GM23338 (cell line): ENCODE measurements around the gene CPXM1. TPM values are rescaled to one million over a fixed set of nuclear protein-coding genes. Genes with fewer than 3 reads are reported as not detected.

Source experiments
- ATAC-seq: fragments of 200-7000 bp; cut with Tn5 transposase; 3 replicates; pipeline ENCODE4 v1.9.1; 2020
- DNase-seq: peaks from one replicate; pipeline ENCODE4 v3.0.0-alpha.2; 2015; ENCODE audit warnings: low spot score
- H2AFZ ChIP-seq: fragments of 200-600 bp; sonication (generic); 2 replicates; pipeline ENCODE4 v1.8.0; 2016; ENCODE audit warnings: antibody characterized with exemption, mild to moderate bottlenecking, moderate library complexity
- H3F3A ChIP-seq: fragments of 200-600 bp; sonication (generic); replicated peaks from 2 replicates; pipeline ENCODE4 v1.8.0; 2017; ENCODE audit warnings: antibody characterized with exemption, mixed run types, low read depth
- H3K27ac ChIP-seq: fragments of 200-600 bp; sonication (generic); 2 replicates; pipeline ENCODE4 v1.6.1; 2016; ENCODE audit warnings: low read depth
- H3K27me3 ChIP-seq: fragments of 200-600 bp; sonication (generic); 2 replicates; pipeline ENCODE4 v1.8.0; 2016; ENCODE audit warnings: mild to moderate bottlenecking, mixed run types, moderate library complexity; ENCODE audit not compliant: insufficient read depth
- H3K36me3 ChIP-seq: fragments of 200-600 bp; sonication (generic); 2 replicates; pipeline ENCODE4 v1.8.0; 2016; ENCODE audit warnings: mild to moderate bottlenecking; ENCODE audit not compliant: insufficient read depth
- H3K4me1 ChIP-seq: fragments of 200-600 bp; sonication (generic); 2 replicates; pipeline ENCODE4 v1.8.0; 2016; ENCODE audit warnings: mild to moderate bottlenecking, moderate library complexity; ENCODE audit not compliant: insufficient read depth
- H3K4me2 ChIP-seq: fragments of 200-600 bp; sonication (generic); 2 replicates; pipeline ENCODE4 v1.7.1; 2017; ENCODE audit warnings: mixed run types
- H3K4me3 ChIP-seq: fragments of 200-600 bp; sonication (generic); 2 replicates; pipeline ENCODE4 v1.6.1; 2016; ENCODE audit warnings: mixed run types
- H3K79me2 ChIP-seq: fragments of 200-600 bp; sonication (generic); replicated peaks from 2 replicates; pipeline ENCODE4 v1.8.0; 2017; ENCODE audit warnings: mild to moderate bottlenecking; ENCODE audit not compliant: insufficient read depth
- H3K9me2 ChIP-seq: fragments of 200-600 bp; sonication (generic); 2 replicates; pipeline ENCODE4 v1.8.0; 2017; ENCODE audit not compliant: insufficient read depth
- H4K20me1 ChIP-seq: fragments of 200-600 bp; sonication (generic); replicated peaks from 2 replicates; pipeline ENCODE4 v1.8.0; 2017; ENCODE audit warnings: mild to moderate bottlenecking; ENCODE audit not compliant: insufficient read depth
- H3K27ac Mint-ChIP-seq: 2 replicates; pipeline ENCODE4 v1.8.0; 2020; ENCODE audit warnings: inconsistent platforms, mild to moderate bottlenecking, moderate library complexity, mixed read lengths
- H3K27me3 Mint-ChIP-seq: 3 replicates; pipeline ENCODE4 v1.8.0; 2022; ENCODE audit warnings: low read depth, mild to moderate bottlenecking, moderate library complexity, mixed read lengths, inconsistent platforms; ENCODE audit not compliant: insufficient read depth, poor library complexity
- H3K36me3 Mint-ChIP-seq: 3 replicates; pipeline ENCODE4 v1.8.0; 2021; ENCODE audit warnings: low read depth, mild to moderate bottlenecking, inconsistent platforms, moderate library complexity, mixed read lengths
- H3K4me1 Mint-ChIP-seq: 3 replicates; pipeline ENCODE4 v1.8.0; 2020; ENCODE audit warnings: mild to moderate bottlenecking, inconsistent platforms, mixed read lengths
- H3K4me3 Mint-ChIP-seq: 3 replicates; pipeline ENCODE4 v1.8.0; 2021; ENCODE audit warnings: moderate library complexity, mild to moderate bottlenecking, inconsistent platforms, mixed read lengths
- H3K9me3 Mint-ChIP-seq: 3 replicates; pipeline ENCODE4 v1.8.0; 2020; ENCODE audit warnings: moderate library complexity, mild to moderate bottlenecking, inconsistent platforms, mixed read lengths
- EZH2phosphoT487 ChIP-seq: fragments of 200-600 bp; sonication (generic); IDR thresholded peaks from one replicate; pipeline ENCODE4 v1.8.1; 2018; ENCODE audit warnings: antibody characterized with exemption; ENCODE audit not compliant: unreplicated experiment
- NANOG ChIP-seq: IDR thresholded peaks from 2 replicates; pipeline ENCODE4 v1.6.1; 2016; ENCODE audit warnings: antibody characterized with exemption, borderline replicate concordance
- STAT1 ChIP-seq: IDR thresholded peaks from one replicate; pipeline ENCODE4 v1.6.1; 2016; ENCODE audit warnings: antibody characterized with exemption; ENCODE audit not compliant: unreplicated experiment
- ZNF114 ChIP-seq: fragments of 250-450 bp; sonication (Bioruptor Pico); IDR thresholded peaks from 2 replicates; pipeline ENCODE4 v1.5.0; 2020; ENCODE audit warnings: mild to moderate bottlenecking, moderate library complexity
- ZNF331 ChIP-seq: fragments of 250-450 bp; sonication (Bioruptor Pico); IDR thresholded peaks from 2 replicates; pipeline ENCODE4 v1.5.0; 2020; ENCODE audit warnings: low read depth, mild to moderate bottlenecking, moderate library complexity
- polyA plus RNA-seq: library from polyadenylated mRNA; unstranded; fragments of >200 nt; fragmentation: Nextera tagmentation; extraction: Ambion mirVana; gene quantifications from 2 replicates; pipeline ENCODE4 v1.2.1, GENCODE V29; 2016
- total RNA-seq: library from RNA; depleted of rRNA; stranded (reverse); fragments of >200 nt; shearing (Covaris generic); gene quantifications from 2 replicates; pipeline ENCODE4 v1.2.3, GENCODE V29; 2014
- TF ChIP-seq, protein P1 (sequence below): IDR thresholded peaks from one replicate; pipeline ENCODE4 v1.6.1; 2018; ENCODE audit warnings: antibody characterized with exemption; ENCODE audit not compliant: unreplicated experiment

The CPXM1 gene
- total and polyA plus RNA-seq, 2 experiments from 2014 or later: 17.0 to 29.3 TPM

DNA sequence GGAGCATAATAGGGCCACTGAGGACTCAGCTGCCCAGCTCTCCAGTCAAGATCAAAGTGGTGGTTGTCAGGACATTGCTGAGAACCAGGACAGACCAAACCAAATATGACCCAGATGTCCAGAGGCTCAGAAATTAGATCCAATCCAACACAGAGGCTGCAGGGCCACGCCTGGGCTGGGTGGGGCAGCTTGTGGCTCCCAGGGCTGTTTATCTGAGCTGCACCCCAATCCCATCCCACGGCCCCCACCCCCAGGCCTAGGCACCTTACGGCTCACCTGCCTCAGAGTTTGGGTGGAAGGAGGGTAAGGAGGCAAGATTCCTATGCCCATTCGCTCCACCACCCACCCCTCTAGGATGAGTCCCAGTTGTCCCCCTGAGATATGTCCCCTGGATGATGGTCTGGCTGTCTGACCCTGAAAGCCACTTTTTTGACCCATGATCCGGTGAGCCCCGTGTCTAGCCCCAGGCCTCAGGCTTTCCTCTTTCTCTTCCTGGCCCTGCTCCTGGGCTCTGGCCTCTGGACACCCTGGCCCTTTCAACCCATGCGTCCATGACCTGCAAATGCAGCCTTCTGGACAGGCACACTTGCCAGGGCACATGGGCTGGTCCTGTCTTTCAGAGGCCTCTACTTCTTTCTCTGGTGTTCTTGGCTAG lies 40.0 kb downstream of the CPXM1 start:
- Histone ChIP-seq H3F3A (no peaks in the 10 kb centered on the region), H3K4me3 (no peak overlapping the region), H3K27ac (no peak overlapping the region), H3K27me3 (no peaks in the 10 kb centered on the region), H3K4me1 (peaks cover 8% of the 10 kb centered on the region), H3K36me3 (no peaks in the 10 kb centered on the region), H3K79me2 (no peaks in the 10 kb centered on the region), H4K20me1 (no peaks in the 10 kb centered on the region), H3K4me2 (peak overlapping the region; percentile 51), H2AFZ (peak overlapping the region; percentile 95), H3K9me2 (no peaks in the 10 kb centered on the region)
- TF ChIP-seq STAT1: no peak
- TF ChIP-seq, protein P1, sequence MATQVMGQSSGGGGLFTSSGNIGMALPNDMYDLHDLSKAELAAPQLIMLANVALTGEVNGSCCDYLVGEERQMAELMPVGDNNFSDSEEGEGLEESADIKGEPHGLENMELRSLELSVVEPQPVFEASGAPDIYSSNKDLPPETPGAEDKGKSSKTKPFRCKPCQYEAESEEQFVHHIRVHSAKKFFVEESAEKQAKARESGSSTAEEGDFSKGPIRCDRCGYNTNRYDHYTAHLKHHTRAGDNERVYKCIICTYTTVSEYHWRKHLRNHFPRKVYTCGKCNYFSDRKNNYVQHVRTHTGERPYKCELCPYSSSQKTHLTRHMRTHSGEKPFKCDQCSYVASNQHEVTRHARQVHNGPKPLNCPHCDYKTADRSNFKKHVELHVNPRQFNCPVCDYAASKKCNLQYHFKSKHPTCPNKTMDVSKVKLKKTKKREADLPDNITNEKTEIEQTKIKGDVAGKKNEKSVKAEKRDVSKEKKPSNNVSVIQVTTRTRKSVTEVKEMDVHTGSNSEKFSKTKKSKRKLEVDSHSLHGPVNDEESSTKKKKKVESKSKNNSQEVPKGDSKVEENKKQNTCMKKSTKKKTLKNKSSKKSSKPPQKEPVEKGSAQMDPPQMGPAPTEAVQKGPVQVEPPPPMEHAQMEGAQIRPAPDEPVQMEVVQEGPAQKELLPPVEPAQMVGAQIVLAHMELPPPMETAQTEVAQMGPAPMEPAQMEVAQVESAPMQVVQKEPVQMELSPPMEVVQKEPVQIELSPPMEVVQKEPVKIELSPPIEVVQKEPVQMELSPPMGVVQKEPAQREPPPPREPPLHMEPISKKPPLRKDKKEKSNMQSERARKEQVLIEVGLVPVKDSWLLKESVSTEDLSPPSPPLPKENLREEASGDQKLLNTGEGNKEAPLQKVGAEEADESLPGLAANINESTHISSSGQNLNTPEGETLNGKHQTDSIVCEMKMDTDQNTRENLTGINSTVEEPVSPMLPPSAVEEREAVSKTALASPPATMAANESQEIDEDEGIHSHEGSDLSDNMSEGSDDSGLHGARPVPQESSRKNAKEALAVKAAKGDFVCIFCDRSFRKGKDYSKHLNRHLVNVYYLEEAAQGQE: no peak
- Mint-ChIP-seq H3K27me3 (peaks cover 6% of the 10 kb centered on the region), H3K36me3 (no peaks in the 10 kb centered on the region), H3K9me3 (no peaks in the 10 kb centered on the region), H3K4me3 (no peak overlapping the region), H3K4me1 (peaks cover 33% of the 10 kb centered on the region), H3K27ac (no peak overlapping the region)
- no peak for ATAC-seq
- no peak for DNase-seq

DNA sequence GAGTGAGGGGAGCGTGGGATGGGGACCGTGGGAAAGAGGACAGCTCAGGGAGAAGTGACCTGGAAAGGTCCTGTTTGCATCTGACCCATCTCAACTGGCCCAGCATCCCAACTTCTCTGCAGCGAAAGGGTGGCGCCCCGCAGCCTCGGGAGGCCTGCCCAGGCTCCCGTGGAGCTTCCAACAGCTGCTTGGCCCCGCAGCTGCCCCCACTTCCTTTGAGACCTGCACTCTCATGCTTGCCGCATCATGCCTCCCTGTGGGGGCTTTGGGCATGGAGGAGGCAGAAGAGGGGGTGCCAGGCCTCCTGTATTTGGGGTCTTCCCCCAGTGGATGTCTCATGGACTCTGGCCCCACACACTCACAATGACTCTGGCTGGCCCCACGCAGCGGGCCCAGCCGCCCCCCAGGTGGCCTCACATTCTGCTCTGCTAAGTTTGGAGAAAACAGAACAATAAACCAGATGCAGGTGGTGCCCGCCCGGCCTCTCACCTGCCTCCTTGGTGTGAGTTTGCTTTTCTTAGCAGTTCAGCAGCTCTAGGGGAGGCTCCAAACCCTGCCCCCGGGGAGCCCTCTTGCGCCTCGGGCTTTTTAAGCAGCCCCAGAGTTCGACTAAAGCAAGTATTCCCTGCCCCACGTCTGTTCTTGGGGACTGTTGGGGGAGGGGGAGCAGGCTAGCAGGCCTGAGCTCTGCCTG lies 40.7 kb downstream of the CPXM1 start:
- peak overlapping the region; percentile 95 for H2AFZ ChIP-seq
- no peaks in the 10 kb centered on the region for H3K9me2 ChIP-seq
- H3K36me3 ChIP-seq: no peaks in the 10 kb centered on the region
- peaks cover 8% of the 10 kb centered on the region for H3K4me1 ChIP-seq
- Mint-ChIP-seq H3K27ac (no peak overlapping the region), H3K36me3 (no peaks in the 10 kb centered on the region), H3K9me3 (no peaks in the 10 kb centered on the region), H3K4me3 (no peak overlapping the region), H3K27me3 (peaks cover 7% of the 10 kb centered on the region), H3K4me1 (peaks cover 33% of the 10 kb centered on the region)
- peak; percentile 54 for ATAC-seq
- H3K79me2 ChIP-seq: no peaks in the 10 kb centered on the region
- no peak for DNase-seq
- H3F3A ChIP-seq: no peaks in the 10 kb centered on the region
- H3K4me3 ChIP-seq: no peak overlapping the region
- no peaks in the 10 kb centered on the region for H4K20me1 ChIP-seq
- no peak overlapping the region for H3K27ac ChIP-seq
- peaks cover 6% of the 10 kb centered on the region; the same call in 1 of the 2 replicates for H3K27me3 ChIP-seq
- H3K4me2 ChIP-seq: peak overlapping the region; percentile 51
- TF ChIP-seq EZH2phosphoT487 (no peak), NANOG (no peak), ZNF114 (CRISPR knock-in tag) (no peak), ZNF331 (no peak)
- TF ChIP-seq, protein P1: no peak
